K562 (cell line): ENCODE results near the gene MED20. TPM values are rescaled to one million over a fixed set of nuclear protein-coding genes. Genes with fewer than 3 reads are reported as not detected.

Experiments
- BRF1 ChIP-seq: IDR thresholded peaks from 3 replicates; pipeline ENCODE4 v1.6.1; 2011; ENCODE audit warnings: borderline replicate concordance, mild to moderate bottlenecking; ENCODE audit not compliant: insufficient read length; ENCODE audit errors: extremely low read depth
- CEBPG ChIP-seq, 3 experiments: fragments of 200-800 bp in 1 of 3; sonication (Bioruptor generic) in 1 of 3; sonication (generic) in 1 of 3; formaldehyde crosslinking in 1 of 3; IDR thresholded peaks in 2 of 3; conservative IDR thresholded peaks in 1 of 3; 2 replicates each; pipeline versions ENCODE4 v1.6.1 to v1.8.0; 2016 to 2022; ENCODE audit warnings: missing compliant biosample characterization in 2 of 3, missing genetic modification characterization in 2 of 3, mild to moderate bottlenecking in 1 of 3, missing genetic modification reagents in 1 of 3
- CREB3 ChIP-seq: fragments of 450-650 bp; conservative IDR thresholded peaks from 2 replicates; pipeline ENCODE4 v1.6.1; 2016; ENCODE audit warnings: missing genetic modification characterization, low read depth, mild to moderate bottlenecking, missing compliant biosample characterization, moderate library complexity
- MEF2A ChIP-seq: IDR thresholded peaks from 2 replicates; pipeline ENCODE4 v1.6.1; 2011; ENCODE audit warnings: low read depth, mild to moderate bottlenecking, low read length, moderate library complexity; ENCODE audit not compliant: control insufficient read depth
- PCBP2 ChIP-seq: fragments of 200-400 bp; formaldehyde crosslinking; IDR thresholded peaks from 2 replicates; pipeline ENCODE4 v1.6.1; 2018; ENCODE audit warnings: low read length, low read depth, mild to moderate bottlenecking, moderate library complexity; ENCODE audit not compliant: poor library complexity, severe bottlenecking
- SP2 ChIP-seq: IDR thresholded peaks from 2 replicates; pipeline ENCODE4 v1.6.1; 2011; ENCODE audit warnings: mild to moderate bottlenecking, low read depth, low read length, moderate library complexity; ENCODE audit not compliant: poor library complexity, severe bottlenecking; ENCODE audit errors: extremely low read depth
- SREBF1 ChIP-seq: fragments of 150-350 bp; IDR thresholded peaks from 2 replicates; pipeline ENCODE4 v1.6.1; 2014; ENCODE audit warnings: antibody characterized with exemption, low read depth, low read length, borderline replicate concordance
- TAF1 ChIP-seq: IDR thresholded peaks from 2 replicates; pipeline ENCODE4 v1.6.1; 2011; ENCODE audit warnings: mild to moderate bottlenecking, low read length, moderate library complexity; ENCODE audit not compliant: insufficient read depth, control insufficient read depth, severe bottlenecking; ENCODE audit errors: extremely low read depth
- TRIM28 ChIP-seq: fragments of 450-650 bp; IDR thresholded peaks from 2 replicates; pipeline ENCODE4 v1.6.1; 2017
- TSHZ1 ChIP-seq: fragments of 250-450 bp; sonication (Bioruptor Pico); IDR thresholded peaks from 2 replicates; pipeline ENCODE4 v1.4.0; 2020; ENCODE audit warnings: mild to moderate bottlenecking, moderate library complexity
- VEZF1 ChIP-seq: fragments of 200-800 bp; sonication (Bioruptor generic); IDR thresholded peaks from 2 replicates; pipeline ENCODE4 v1.6.1; 2017; ENCODE audit warnings: missing genetic modification characterization, missing compliant biosample characterization
- ZNF586 ChIP-seq: fragments of 450-650 bp; formaldehyde crosslinking; conservative IDR thresholded peaks from 2 replicates; pipeline ENCODE4 v1.4.0; 2020; ENCODE audit warnings: mild to moderate bottlenecking, moderate library complexity
- ZNF639 ChIP-seq, 2 experiments: fragments of 200-800 bp in 1 of 2; sonication (Bioruptor generic) in 1 of 2; sonication (generic) in 1 of 2; formaldehyde crosslinking in 1 of 2; IDR thresholded peaks in 1 of 2; conservative IDR thresholded peaks in 1 of 2; 2 replicates each; pipeline versions ENCODE4 v1.5.0 to v1.6.1; 2016 to 2020; ENCODE audit warnings: missing compliant biosample characterization in 1 of 2, missing genetic modification characterization in 1 of 2, missing genetic modification reagents in 1 of 2
- polyA plus RNA-seq, 8 experiments: library from polyadenylated mRNA; depleted of rRNA in 4 of 8; stranded (reverse) in 5 of 8; unstranded in 3 of 8; fragments of >200 nt; fragmentation: Nextera tagmentation in 2 of 8; fragmentation: Illumina TruSeq in 1 of 8; extraction: Ambion mirVana in 2 of 8; extraction: Trizol in 1 of 8; gene quantifications; 2 replicates each; pipeline versions ENCODE4 v1.2.1 to v1.2.3, GENCODE V29; 2011 to 2014; ENCODE audit warnings: inconsistent platforms in 1 of 8, missing spikeins in 1 of 8
- total RNA-seq, 7 experiments: library from RNA; depleted of rRNA in 6 of 7; stranded (reverse); fragments of >200 nt in 6 of 7; fragmentation: Illumina TruSeq in 2 of 7; extraction: Trizol in 2 of 7; gene quantifications; 2 replicates each; pipeline versions ENCODE4 v1.2.1 to v1.2.3, GENCODE V29; 2011 to 2021; ENCODE audit warnings: low replicate concordance in 1 of 7

MED20 gene
- total and polyA plus RNA-seq, 9 of the 15 experiments (the other 6 are each of a cell fraction or from before 2014, with no cell fraction given) = 27.3 to 80.9 (median 46.0) TPM

GRCh38 chr6:41920921-41921711, at the start of gene MED20, which contains the start of gene BYSL (continued):
- no peak for TF ChIP-seq TSHZ1 (CRISPR knock-in tag)
- peak; percentile 43 for TF ChIP-seq TAF1
- TF ChIP-seq MEF2A = no peak
- no peak for TF ChIP-seq CREB3 (tag)
- no peak for TF ChIP-seq TRIM28
- TF ChIP-seq BRF1 = no peak
- TF ChIP-seq PCBP2 = no peak
- TF ChIP-seq SP2 = peak; percentile 82
- TF ChIP-seq ZNF586 (CRISPR knock-in tag) = no peak
- TF ChIP-seq ZNF639 (CRISPR knock-in tag; conservative IDR thresholded peaks at IDR 0.05 in 1 of 2, IDR thresholded peaks at IDR 0.05 in 1 of 2) = peak in 1 of 2 experiments; percentile 75; a peak in 1 of 4 replicates
- peak; percentile 67; the same call in 1 of the 2 replicates for TF ChIP-seq VEZF1 (CRISPR knock-in tag)
- TF ChIP-seq CEBPG (CRISPR knock-in tag; IDR thresholded peaks at IDR 0.05) = no peak
- TF ChIP-seq CEBPG (tag; conservative IDR thresholded peaks at IDR 0.05 in 1 of 2, IDR thresholded peaks at IDR 0.05 in 1 of 2) = peak in 1 of 2 experiments; percentile 5; a peak in 1 of 4 replicates
- TF ChIP-seq SREBF1 = no peak
